A549 (cell line): ENCODE measurements around the gene AKR1E2.

Experiments
- CTCF ChIP-seq: fragments of >200 bp; sonication (Bioruptor Twin); formaldehyde crosslinking; IDR thresholded peaks from 3 replicates; pipeline ENCODE4 v1.5.1; 2016
- RAD21 ChIP-seq, 2 experiments: fragments of >200 bp in 1 of 2; sonication (Bioruptor Twin) in 1 of 2; formaldehyde crosslinking in 1 of 2; IDR thresholded peaks in 1 of 2; conservative IDR thresholded peaks in 1 of 2; 2 replicates in 1 of 2; 3 replicates in 1 of 2; pipeline ENCODE4 v1.6.1; 2012 to 2018; ENCODE audit warnings: inconsistent platforms in 1 of 2
- RCOR1 ChIP-seq: fragments of 150-350 bp; IDR thresholded peaks from 2 replicates; pipeline ENCODE4 v1.6.1; 2014; ENCODE audit warnings: antibody characterized with exemption, low read length, low read depth
- USF2 ChIP-seq: fragments of 450-650 bp; IDR thresholded peaks from 2 replicates; pipeline ENCODE4 v1.6.1; 2014; ENCODE audit warnings: antibody characterized with exemption
- ZFP36 ChIP-seq: fragments of 450-650 bp; IDR thresholded peaks from 2 replicates; pipeline ENCODE4 v1.6.1; 2014; ENCODE audit warnings: borderline replicate concordance; ENCODE audit not compliant: partially characterized antibody

GRCh38 chr10:4844864-4845263 is 18.9 kb downstream of the AKR1E2 start:
- TF ChIP-seq RCOR1 (no peak), CTCF (no peak), ZFP36 (no peak), RAD21 (conservative IDR thresholded peaks at IDR 0.05 in 1 of 2, IDR thresholded peaks at IDR 0.05 in 1 of 2) (no peak), USF2 (no peak)
